GM18508 (cell line): ENCODE results near the gene SARS1.
"Not testable (repeated sequence)": the region's sequence is repeated elsewhere in the genome, so short reads cannot be mapped to it uniquely, and the experiment has no call there.

ENCODE experiments used
- ATAC-seq: cut with Tn5 transposase; IDR thresholded peaks from one replicate; pipeline ENCODE4 v1.9.1; 2021; ENCODE audit warnings: moderate number of reproducible peaks; ENCODE audit not compliant: insufficient read depth, unreplicated experiment

Gene SARS1

GRCh38 chr1:109213824-109214693 is at the start of gene SARS1:
SARS1 (plus strand) TSS chr1:109213918; CDS start chr1:109213993, 75 bp downstream.
- no peak for ATAC-seq

- no peak for ATAC-seq
These were observed 49.2 kb upstream of the SARS1 start for GRCh38 chr1:109164538-109164937.

GRCh38 chr1:109167001-109167506 is 46.7 kb upstream of the SARS1 start:
- ATAC-seq = no peak

- no peak for ATAC-seq
These were observed 43.5 kb upstream of the SARS1 start for GRCh38 chr1:109170035-109170764.

- no peak for ATAC-seq
These were observed 42.1 kb upstream of the SARS1 start for GRCh38 chr1:109171646-109172045.

GRCh38 chr1:109176349-109176748 is 37.4 kb upstream of the SARS1 start:
- not testable (repeated sequence) for ATAC-seq

GRCh38 chr1:109180715-109181084 is 33.0 kb upstream of the SARS1 start:
- ATAC-seq = not testable (repeated sequence)

GRCh38 chr1:109181085-109181806 is 32.5 kb upstream of the SARS1 start:
- no peak for ATAC-seq

- ATAC-seq = no peak
These were observed 31.9 kb upstream of the SARS1 start for GRCh38 chr1:109181807-109182163.

- no peak for ATAC-seq
These were observed 30.5 kb upstream of the SARS1 start for GRCh38 chr1:109183058-109183738.

GRCh38 chr1:109184687-109185086 is 29.0 kb upstream of the SARS1 start:
- no peak for ATAC-seq

GRCh38 chr1:109185357-109185756 is 28.4 kb upstream of the SARS1 start:
- ATAC-seq = no peak

GRCh38 chr1:109185990-109186732 is 27.6 kb upstream of the SARS1 start:
- ATAC-seq = no peak

- ATAC-seq = no peak
These were observed 27.0 kb upstream of the SARS1 start for GRCh38 chr1:109186733-109187086.

GRCh38 chr1:109187127-109187526 is 26.6 kb upstream of the SARS1 start:
- no peak for ATAC-seq

GRCh38 chr1:109188200-109188599 is 25.5 kb upstream of the SARS1 start:
- ATAC-seq = no peak

GRCh38 chr1:109188781-109189180 is 24.9 kb upstream of the SARS1 start:
- ATAC-seq = no peak

GRCh38 chr1:109190189-109190588 is 23.5 kb upstream of the SARS1 start:
- no peak for ATAC-seq

GRCh38 chr1:109191377-109191776 is 22.3 kb upstream of the SARS1 start:
- ATAC-seq = no peak

GRCh38 chr1:109191891-109192290 is 21.8 kb upstream of the SARS1 start:
- ATAC-seq = no peak
